NCI-H345 (cell line): ENCODE measurements around the gene CYP1A2.
A peak's percentile ranks its signal among the peaks of the same experiment; 100 is the strongest.

Experiments
- DNase-seq: peaks from one replicate; lab custom pipeline; 2025; lab: John Stamatoyannopoulos, UW

Gene CYP1A2

DNA sequence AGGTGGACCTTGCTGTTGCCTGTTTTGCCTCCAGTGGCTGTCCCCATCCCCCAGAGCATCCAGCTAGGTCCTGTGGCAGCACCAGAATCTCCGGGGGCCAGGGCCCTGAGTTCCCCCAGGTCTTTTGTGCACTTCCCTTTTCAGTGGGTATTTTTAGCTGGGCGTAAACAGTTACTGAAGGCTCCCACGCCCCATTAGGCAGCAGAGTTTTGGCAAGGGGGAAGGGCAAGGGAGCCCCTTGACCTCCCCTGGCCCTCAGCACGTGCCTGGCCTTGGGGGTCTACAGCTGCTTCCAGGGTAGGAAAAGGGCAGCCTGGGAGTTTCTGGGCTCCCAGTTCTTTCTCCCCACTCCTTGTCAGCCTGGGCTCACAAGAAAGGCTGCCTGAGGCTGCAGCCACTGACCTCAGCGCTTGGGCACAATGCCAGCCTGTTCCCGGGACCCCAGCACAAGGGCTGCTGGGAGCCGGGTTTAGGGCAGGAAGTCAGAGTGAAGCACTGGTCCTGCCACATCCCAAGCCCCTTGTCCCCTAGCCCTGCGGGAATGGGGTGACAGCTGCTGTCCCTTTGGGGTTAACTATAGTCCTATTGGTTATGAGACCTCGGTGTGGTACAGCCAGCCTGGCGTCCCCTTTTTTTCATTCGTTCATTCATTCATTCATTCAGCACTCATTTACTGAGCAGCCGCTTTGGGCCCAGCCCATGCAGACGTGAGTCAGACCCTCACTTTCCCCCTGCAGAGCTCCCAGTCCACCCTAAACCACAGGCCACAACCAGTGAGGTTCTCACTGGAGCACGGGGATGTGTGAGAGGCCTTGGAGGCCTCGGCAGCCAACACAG, 41.7 kb downstream of the CYP1A2 start:
- no peak for DNase-seq

DNA sequence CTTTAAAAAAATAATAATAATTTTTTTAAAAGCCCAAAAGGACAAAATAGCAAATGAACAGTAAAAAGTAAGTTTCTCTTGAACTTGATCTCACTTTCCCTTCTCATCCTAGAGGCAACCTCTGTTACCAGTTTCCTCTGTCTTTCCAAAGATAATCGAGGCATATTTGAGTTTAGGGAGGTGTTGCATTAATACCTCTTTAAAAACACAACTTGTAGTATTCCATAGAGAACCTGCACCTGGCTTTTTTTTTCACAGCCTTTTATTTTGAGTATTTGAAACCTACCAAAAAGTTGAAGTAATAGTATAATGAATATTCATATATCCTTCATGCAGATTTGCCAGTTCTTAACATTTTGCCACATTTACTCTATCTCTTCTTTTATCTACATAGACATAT, 42.4 kb downstream of the CYP1A2 start:
- no peak for DNase-seq

DNA sequence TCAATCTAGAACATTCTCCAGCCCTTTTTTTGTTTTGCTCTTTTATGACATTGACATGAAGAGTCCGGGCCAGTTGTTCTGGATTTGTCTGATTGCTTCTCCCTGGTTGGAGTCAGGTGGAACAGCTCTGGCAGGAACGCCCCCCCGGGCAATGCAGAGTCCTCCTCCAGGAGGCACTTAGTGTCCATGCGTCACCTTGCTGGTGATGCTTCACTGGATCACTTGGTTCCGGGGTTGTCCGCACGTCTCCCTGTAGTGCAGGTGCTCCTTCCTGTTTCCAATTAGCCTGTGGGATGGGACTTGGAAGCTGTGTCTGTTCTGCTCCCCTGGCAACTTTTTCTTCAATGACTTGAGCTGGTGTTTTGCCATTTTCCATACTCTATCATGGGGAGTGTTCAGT, 43.0 kb downstream of the CYP1A2 start:
- no peak for DNase-seq

DNA sequence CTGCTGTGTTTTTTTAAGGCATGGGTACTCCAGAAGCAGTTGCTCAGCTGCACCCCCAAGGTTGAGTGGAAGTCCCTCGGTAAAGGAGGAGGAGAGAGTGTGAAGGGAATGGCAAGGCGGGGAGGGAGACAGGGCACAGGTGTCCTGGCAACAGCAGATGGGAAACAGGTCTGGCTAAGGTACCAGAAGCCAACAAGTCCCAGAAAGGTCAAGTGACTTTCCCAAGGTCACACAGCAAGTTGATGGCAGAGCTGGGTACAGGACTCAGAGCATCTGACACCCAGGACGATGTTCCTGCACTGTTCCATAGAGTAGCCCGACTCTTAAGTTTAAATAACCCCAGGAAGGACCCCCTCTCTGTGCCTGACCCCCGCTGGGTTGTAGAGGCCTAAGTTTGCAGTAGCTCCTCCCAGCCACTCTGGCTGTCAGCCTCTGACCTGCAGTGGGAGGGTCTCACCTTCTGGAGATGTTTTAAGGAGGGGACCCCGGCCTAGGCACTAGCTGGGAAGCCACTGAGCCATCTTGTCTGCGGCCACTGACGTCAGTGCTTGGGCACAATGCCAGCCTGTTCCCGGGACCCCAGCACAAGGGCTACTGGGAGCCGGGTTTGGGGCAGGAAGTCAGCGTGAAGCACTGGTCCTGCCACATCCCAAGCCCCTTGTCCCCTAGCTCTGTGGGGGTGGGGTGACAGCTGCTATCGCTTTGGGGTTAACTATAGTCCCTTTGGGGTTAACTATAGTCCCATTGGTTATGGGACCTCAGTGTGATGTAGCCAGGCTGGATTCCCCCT, 43.8 kb downstream of the CYP1A2 start:
- no peak for DNase-seq

DNA sequence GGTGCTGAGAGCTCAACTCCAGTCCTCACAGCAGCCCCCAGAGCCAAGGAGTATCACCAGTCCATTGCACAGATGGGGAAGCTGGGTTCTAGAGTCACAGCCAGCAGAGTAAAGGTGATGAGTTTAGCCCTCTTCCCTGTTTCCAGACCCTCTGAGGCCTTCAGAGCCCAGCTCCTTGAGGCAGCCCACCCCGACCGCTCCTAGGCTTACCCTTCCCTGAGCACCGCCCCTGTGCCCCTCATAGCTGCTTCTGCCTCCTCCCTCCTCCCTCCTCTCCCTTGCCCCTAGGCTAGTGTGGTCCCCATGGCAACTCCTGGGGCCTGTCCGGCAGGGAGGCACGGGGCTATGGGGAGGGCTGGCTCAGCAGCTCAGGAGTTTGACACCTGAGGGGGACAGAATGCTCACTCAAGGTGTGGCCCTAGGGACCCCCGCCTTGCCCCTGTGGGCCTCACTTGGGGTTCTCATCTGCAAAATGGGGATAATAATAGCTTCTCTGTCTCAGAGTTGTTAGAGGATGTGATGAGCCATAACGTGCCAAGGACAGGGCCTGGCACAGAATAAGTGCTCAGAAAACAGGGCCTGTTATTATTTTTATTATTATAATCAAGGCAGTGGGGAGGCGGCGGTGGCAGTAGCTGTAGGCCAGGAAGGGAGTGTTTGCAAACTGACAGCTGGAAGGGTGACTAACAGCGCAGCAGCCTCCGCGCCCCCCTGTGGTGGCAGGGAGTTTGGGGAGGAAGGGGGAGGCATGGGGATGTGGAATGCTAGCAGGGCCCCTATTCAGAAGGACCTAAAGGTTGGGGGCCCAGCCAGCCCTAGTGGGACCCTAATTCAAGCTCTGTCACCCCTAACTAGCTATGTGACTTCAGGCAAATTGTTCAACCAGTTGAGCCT, 44.7 kb downstream of the CYP1A2 start:
- DNase-seq, result no peak

DNA sequence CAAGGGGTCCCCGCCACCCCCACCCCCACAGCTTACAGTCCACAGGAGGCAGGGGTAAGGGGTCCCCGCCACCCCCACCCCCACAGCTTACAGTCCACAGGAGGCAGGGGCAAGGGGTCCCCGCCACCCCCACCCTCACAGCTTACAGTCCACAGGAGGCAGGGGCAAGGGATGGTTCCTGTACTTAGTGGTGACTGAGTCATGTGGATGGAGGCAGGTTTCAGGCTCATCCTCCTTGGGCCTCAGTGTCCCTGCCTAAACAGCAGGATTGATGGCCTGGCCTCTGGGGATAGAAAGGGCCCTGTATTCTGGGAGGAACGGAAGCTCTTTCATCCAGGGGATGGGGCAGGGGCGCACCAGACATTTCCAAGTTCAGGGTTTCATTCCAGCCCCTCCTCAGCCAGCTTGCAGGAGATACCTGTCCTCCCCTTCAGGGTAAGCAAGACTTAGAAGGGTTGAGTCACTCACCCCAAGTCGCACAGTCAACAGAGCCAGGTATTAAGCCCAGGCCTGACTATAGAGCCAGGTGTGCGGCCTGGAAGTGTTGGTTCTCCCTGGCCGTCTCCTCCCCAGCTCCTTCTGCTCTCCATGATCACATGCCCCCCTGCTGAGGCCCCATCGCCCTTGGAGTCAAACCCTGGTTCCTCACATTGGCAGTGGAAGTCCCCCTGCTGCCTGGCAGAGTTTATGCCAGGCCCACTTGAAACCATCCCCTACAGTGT, 45.8 kb downstream of the CYP1A2 start:
- no peak for DNase-seq

DNA sequence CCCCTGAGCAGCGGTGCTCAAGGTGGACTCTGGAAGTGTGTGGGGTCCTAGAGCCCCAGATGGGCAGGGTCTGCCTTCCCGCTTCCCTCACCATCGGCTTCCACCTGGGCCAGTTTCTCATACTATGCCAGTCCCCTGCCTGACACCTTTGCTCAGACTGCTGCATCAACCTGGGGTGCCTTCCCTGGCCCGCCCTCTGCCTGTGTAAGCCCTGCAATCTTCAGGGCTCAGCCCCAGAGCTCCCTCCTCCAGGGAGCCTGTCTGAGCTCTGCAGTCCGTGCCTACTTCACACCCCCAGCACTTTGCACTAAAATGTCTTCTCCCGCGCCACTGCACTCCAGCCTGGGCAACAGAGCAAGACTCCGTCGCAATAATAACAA, 46.3 kb downstream of the CYP1A2 start:
- DNase-seq, result no peak

DNA sequence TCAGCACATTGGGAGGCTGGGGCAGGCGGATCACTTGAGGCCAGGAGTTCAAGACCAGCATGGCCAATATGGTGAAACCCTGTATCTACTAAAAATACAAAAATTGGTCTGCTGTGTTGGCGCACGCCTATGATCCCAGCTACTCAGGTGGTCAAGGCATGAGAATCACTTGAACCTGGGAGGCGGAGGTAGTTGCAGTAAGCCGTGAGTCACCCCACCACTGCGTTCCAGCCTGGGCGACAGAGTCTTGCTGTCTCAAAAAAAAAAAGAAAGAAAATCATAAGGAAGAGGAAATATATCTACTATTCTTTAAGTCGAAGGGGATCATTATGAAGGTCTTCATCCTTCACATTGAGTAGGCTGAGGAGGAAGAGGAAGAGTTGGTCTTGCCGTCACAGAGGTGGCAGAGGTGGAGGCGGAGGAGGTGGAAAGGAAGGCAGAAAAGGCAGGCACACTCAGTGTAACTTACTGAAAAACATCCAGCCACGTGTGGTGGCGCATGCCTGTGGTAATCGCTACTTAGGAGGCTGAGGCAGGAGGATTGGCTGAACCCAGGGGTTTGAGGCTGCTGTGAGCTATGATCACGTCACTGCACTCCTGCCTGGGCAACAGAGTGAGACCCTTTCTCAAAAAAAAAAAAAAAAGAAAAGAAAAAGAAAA, 47.5 kb downstream of the CYP1A2 start:
- DNase-seq, result no peak

DNA sequence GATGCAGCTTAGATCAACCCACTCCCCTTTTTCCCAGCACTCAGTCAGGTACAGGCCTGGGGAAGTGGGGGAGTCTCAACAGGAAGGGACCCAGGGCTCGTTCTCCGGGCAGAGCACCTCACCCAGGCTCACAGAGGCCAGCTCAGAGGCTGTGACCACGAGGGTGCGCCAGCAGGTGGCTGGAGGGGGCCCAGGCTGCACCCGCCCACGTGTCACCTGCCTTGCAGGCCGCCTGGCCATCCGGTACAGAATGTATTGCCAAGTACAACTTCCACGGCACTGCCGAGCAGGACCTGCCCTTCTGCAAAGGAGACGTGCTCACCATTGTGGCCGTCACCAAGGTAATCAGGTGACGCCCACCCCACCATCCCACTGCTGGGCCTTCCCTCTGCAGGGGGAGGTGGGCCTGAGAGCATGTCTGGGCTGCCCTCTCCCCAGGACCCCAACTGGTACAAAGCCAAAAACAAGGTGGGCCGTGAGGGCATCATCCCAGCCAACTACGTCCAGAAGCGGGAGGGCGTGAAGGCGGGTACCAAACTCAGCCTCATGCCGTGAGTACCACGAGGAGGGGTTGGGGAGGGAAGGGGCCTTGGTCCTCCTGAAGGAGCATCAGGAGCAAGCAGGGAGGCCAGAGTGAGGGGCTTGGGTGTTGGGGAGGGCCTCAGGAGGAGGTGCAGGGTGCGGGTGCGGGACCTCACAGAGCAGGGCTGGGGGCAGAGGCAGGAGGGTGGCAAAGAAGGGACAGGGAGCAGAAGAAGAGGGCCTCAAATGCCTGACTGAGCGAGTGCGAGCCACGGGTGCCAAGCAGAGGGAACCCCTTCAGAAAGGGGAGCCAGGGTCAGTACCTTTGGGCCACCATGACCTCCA, 50.0 kb downstream of the CYP1A2 start:
- no peak for DNase-seq

DNA sequence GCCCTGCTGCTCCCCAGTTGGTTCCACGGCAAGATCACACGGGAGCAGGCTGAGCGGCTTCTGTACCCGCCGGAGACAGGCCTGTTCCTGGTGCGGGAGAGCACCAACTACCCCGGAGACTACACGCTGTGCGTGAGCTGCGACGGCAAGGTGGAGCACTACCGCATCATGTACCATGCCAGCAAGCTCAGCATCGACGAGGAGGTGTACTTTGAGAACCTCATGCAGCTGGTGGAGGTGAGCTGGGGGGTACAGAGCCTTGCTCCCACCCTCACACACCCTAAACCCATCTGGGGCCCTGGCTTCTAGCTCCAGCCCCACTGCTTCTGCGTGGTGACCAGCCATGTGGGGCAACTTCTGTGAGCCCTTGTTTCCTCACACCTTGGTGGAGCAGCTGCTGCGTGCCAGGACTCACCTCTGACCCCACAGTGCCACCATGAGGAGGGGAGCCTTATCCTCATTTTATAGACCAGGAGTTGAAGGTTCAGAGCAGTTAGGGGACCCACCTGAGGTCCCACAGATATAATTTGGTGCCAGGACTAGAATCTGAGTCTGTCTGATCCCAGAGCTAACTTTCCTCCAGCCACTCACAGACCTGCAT, 50.7 kb downstream of the CYP1A2 start:
- no peak for DNase-seq

DNA sequence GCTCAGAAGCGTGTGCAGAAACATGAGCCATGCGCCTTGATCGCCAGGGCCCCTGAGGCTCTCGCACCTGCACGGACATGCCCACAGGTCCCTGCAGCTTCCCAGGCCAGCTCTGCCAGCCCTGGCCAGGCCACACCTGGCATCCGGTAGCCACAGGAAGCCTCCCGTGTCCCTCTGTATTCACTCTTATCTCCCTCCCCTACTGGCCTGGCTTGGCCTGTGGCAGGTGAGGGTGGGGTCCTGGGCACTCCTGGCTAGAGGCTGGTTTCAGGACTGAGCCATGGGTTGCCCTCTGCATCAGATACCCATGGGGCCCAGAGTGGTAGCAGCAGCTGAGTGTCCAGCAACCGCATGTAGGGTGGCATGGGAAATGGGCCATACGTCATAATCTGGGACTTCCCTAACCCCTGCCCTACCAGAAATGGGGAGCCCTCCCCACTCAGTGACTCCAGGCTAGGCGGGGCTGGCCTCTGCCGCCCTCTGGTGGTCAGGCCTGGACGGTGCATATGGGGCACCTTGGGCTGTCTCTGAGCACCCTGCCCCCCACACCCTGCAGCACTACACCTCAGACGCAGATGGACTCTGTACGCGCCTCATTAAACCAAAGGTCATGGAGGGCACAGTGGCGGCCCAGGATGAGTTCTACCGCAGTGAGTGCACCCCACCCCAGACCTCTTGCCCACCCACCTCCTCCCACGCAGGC, 51.4 kb downstream of the CYP1A2 start:
- peak; percentile 55 for DNase-seq

DNA sequence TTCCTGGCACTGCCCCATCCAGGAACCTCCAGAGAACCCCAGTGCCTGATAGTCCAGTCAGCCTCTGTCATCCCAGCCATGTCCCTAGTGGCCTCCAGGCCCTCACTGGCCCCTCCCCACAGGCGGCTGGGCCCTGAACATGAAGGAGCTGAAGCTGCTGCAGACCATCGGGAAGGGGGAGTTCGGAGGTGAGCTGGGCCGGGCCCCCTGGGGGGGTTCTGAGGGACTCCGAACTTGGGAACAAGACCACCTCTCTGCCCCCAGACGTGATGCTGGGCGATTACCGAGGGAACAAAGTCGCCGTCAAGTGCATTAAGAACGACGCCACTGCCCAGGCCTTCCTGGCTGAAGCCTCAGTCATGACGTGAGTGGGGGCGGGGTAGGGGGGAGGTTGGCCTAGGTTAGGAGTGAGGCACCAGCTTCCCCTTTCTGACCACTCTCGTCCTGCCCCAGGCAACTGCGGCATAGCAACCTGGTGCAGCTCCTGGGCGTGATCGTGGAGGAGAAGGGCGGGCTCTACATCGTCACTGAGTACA, 52.0 kb downstream of the CYP1A2 start:
- no peak for DNase-seq

DNA sequence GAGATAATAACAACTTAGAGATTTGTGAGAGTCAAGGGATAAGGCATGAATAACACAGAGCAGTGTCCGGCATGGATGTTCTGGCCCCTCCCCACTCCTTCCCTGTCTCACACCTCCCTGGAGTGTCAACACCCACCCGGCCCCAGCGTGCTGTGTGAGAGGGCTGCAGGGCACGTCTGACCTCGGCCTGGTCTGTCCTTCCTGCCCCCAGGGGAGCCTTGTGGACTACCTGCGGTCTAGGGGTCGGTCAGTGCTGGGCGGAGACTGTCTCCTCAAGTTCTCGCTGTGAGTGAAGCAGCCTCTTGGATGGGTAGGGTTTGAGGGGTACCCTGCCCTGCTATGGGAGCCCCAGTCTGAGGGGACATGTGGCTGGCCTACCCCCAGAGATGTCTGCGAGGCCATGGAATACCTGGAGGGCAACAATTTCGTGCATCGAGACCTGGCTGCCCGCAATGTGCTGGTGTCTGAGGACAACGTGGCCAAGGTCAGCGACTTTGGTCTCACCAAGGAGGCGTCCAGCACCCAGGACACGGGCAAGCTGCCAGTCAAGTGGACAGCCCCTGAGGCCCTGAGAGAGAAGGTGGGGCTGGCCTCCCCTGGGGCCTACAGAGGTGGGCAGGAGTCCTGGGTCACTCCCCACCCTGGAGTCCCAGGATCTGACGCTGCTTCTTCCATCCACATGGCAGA, 52.8 kb downstream of the CYP1A2 start:
- no peak for DNase-seq

DNA sequence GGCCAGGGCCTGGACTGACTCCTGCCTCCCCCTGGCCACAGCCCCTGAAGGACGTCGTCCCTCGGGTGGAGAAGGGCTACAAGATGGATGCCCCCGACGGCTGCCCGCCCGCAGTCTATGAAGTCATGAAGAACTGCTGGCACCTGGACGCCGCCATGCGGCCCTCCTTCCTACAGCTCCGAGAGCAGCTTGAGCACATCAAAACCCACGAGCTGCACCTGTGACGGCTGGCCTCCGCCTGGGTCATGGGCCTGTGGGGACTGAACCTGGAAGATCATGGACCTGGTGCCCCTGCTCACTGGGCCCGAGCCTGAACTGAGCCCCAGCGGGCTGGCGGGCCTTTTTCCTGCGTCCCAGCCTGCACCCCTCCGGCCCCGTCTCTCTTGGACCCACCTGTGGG, 53.6 kb downstream of the CYP1A2 start:
- no peak for DNase-seq

DNA sequence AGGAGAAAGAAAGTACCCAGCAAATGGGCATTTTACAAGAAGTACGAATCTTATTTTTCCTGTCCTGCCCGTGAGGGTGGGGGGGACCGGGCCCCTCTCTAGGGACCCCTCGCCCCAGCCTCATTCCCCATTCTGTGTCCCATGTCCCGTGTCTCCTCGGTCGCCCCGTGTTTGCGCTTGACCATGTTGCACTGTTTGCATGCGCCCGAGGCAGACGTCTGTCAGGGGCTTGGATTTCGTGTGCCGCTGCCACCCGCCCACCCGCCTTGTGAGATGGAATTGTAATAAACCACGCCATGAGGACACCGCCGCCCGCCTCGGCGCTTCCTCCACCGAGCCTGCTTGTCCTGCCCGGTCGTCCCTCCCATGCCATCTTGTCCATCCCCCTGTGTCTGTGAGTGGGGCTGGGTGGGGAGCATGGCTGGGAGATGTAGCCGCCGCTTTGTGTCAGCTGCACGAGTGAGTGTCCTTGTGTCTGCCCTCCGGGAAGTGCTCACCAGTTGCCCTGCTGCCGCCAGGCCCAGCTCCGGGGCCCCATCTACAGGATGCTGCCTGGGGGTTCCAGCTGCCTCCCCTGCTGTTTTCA, 54.3 kb downstream of the CYP1A2 start:
- DNase-seq, result no peak

DNA sequence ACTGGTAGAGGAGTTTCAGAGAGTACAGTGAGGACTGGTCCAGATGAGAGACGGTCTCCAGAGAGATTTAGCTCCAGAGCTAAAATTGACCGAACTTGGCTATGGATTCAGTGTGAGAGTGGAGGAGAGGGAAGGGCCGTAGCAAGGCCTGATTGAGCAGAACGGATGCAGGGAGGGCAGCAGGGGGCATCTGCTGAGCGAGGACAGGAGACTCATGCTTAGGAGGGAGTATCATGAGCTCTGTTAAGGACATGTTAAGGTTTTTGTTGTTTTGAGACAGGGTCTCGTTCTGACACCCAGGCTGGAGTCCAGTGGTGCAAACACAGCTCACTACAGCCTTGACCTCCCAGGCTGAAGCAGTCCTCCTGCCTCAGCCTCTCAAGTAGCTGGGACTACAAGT, 56.3 kb downstream of the CYP1A2 start:
- no peak for DNase-seq
